Sigmoid colon (tissue), 4 donors: ENCODE results near the gene INAFM2.
A peak's percentile ranks its signal among the peaks of the same experiment; 100 is the strongest.

Source experiments
- CTCF ChIP-seq, 4 experiments: fragments of 450-650 bp in 3 of 4; fragments of 200-600 bp in 1 of 4; IDR thresholded peaks; one replicate each; pipeline ENCODE4 v1.5.1; 2016 to 2019; ENCODE audit warnings: antibody characterized with exemption in 4 of 4, mild to moderate bottlenecking in 3 of 4, moderate library complexity in 2 of 4
- POLR2A ChIP-seq, 2 donors: fragments of 450-650 bp; IDR thresholded peaks; one replicate each; pipeline ENCODE4 v1.6.1; 2016; ENCODE audit warnings: antibody characterized with exemption in 2 of 2, mild to moderate bottlenecking in 2 of 2, moderate library complexity in 2 of 2
- POLR2AphosphoS5 ChIP-seq, 4 donors: sonication (generic); formaldehyde crosslinking; IDR thresholded peaks; one replicate each; pipeline ENCODE4 v1.6.1; 2017; ENCODE audit warnings: antibody characterized with exemption in 4 of 4

DNA sequence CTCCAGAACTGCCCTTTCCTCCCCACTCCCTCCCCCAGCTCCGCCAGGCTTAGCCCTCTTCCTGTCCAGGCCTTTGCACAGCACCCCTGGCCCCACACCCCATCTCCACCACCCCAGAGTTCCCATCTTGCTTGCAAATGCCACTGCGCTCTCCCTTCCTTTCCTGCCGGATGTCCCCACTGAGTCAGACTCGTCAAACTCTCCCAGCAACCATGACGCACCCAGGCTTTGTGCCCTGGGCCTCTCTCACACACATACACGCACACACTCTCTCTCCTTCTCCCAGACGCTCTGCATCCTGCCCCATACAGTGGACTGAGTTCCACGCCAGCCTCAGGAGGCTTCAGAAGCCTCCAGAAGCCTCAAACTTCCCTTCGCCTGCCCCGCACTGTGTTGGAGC lies 20.0 kb downstream of the INAFM2 start:
- TF ChIP-seq CTCF (IDR thresholded peaks at IDR 0.05) (no peak), POLR2A (IDR thresholded peaks at IDR 0.05) (no peak), POLR2AphosphoS5 (IDR thresholded peaks at IDR 0.05) (peak in 1 of 4 donors; percentile 29)
